Right lobe of liver (tissue), 6 donors: Measurements from ENCODE around the gene NR2E3. TPM values are rescaled to one million over a fixed set of nuclear protein-coding genes. Genes with fewer than 3 reads are reported as not detected.

Experiments
- ATAC-seq, 4 donors: fragments of 200-7000 bp; cut with Tn5 transposase; one replicate each; pipeline ENCODE4 v1.9.1; 2020; ENCODE audit warnings: mild to moderate bottlenecking in 4 of 4, moderate library complexity in 4 of 4
- DNase-seq, 3 donors: peaks; one replicate each; pipeline ENCODE4 v3.0.0-alpha.2; 2020
- H3K27ac ChIP-seq, 3 donors: fragments of 200-600 bp; one replicate each; pipeline ENCODE4 v1.8.0; 2022
- H3K27me3 ChIP-seq, 2 donors: fragments of 200-600 bp; one replicate each; pipeline ENCODE4 v1.8.0; 2022
- H3K36me3 ChIP-seq, 4 donors: fragments of 200-600 bp; sonication (generic) in 1 of 4; one replicate each; pipeline versions ENCODE4 v1.5.1 to v1.8.0; 2017 to 2022; ENCODE audit warnings: control low read depth in 1 of 4
- H3K4me1 ChIP-seq, 4 donors: fragments of 200-600 bp; sonication (generic) in 1 of 4; one replicate each; pipeline versions ENCODE4 v1.5.1 to v1.8.0; 2017 to 2022; ENCODE audit warnings: control low read depth in 1 of 4
- H3K4me3 ChIP-seq, 3 donors: fragments of 200-600 bp; one replicate each; pipeline ENCODE4 v1.8.0; 2022
- H3K9me3 ChIP-seq, 4 donors: fragments of 200-600 bp; sonication (generic) in 1 of 4; one replicate each; pipeline versions ENCODE4 v1.5.1 to v1.8.0; 2017 to 2022; ENCODE audit warnings: control low read depth in 1 of 4
- CTCF ChIP-seq, 4 donors: fragments of 200-600 bp in 3 of 4; fragments of 450-650 bp in 1 of 4; IDR thresholded peaks; one replicate each; pipeline versions ENCODE4 v1.5.1 to v1.8.0; 2016 to 2022; ENCODE audit warnings: antibody characterized with exemption in 4 of 4, mild to moderate bottlenecking in 2 of 4
- POLR2A ChIP-seq: fragments of 450-650 bp; IDR thresholded peaks from one replicate; pipeline ENCODE4 v1.6.1; 2017; ENCODE audit warnings: antibody characterized with exemption, mild to moderate bottlenecking
- WGBS: methylation state at CpG from one replicate; pipeline ENCODE4 v1.1.6; 2018; ENCODE audit warnings: low coverage, low lambda C conversion rate; ENCODE audit not compliant: insufficient coverage; ENCODE audit errors: missing lambda C conversion rate; 5-methylcytosine and 5-hydroxymethylcytosine counted together
- intact Hi-C, 2 donors: fragments of 100-400 bp; cut with DNase I; formaldehyde crosslinking; loops; one replicate each; pipeline versions ENCODE4 v1.11.2 to v1.14.1; 2022
- total RNA-seq, 6 experiments: library from RNA; depleted of rRNA in 2 of 6; stranded (reverse); fragments of >200 nt in 2 of 6; fragmentation: NEBNext Ultra II Directional in 3 of 6; extraction: Animal tissue kit (Norgen Biotek cat#: 25700) in 3 of 6; gene quantifications; one replicate each; pipeline versions ENCODE4 v1.1.0 to v1.2.4, GENCODE V29; 2016 to 2023
- donor health status: DM: no; HTN: yes; CAD: no.
- donor health status: DM: no; HTN: no; CAD: no.
- donor health status: DM: no; HTN: no; CAD: no.
- donor health status: DM: no; HTN: yes; CAD: no.
- donor health status: DM: no; HTN: yes; CAD: no.

NR2E3 gene
- total RNA-seq, 6 experiments from 2014 or later: 0.11 to 0.51 TPM; not detected in 4

DNA sequence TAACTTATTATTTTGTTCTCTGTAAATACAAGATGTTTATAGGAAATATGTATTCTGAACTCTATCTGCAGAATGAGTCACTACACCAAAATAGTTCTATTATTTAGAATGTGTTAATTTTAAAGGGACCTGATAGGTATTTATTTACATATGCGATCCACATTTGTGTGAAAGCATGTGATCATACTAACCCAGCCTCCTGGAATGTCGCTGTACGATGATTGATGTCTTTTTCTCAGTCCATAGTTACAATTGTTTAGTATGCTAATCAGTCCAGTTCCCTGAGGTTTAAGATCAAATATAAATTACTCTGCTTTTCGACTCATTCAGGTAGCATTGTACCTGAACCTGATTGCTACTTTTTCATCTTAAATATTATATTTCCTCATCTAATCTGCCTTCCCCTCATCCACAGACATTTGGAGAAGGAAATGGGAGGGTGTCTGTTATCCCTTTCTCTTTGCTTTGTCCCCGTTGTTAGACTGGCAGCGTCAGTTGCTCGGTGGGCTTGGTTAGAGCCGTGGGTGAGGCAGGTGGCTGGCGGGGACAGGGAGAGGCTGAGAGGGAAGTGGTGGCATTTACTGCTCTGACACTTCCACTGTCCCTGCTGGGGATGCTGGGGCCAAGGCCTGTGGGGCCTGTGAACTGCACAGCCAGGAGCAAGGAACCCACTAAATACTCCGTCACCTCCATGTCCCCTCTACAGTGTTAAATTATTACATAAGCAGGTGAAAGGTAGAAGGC lies 27.8 kb upstream of the NR2E3 start:
- TF ChIP-seq POLR2A (no peak), CTCF (IDR thresholded peaks at IDR 0.05) (no peak)

GRCh38 chr15:71784719-71785118 lies 25.6 kb upstream of the NR2E3 start:
- ATAC-seq (peak in 1 of 4 donors; percentile 43), DNase-seq (peak in 1 of 3 donors; percentile 42)

More for the DNA sequence above, 27.8 kb upstream of the NR2E3 start:
- Histone ChIP-seq H3K9me3 (no peaks in the 10 kb centered on the region), H3K4me1 (peaks cover 0 to 10% (median 1%) of the 10 kb centered on the region in 4 donors), H3K36me3 (no peaks in the 10 kb centered on the region), H3K4me3 (no peak overlapping the region), H3K27me3 (no peaks in the 10 kb centered on the region), H3K27ac (no peak overlapping the region)
- ATAC-seq: no peak
- WGBS: 83% methylated on average over 7 of the region's 10 CpGs
- DNase-seq: no peak
- intact Hi-C loops: no loop called here

DNA sequence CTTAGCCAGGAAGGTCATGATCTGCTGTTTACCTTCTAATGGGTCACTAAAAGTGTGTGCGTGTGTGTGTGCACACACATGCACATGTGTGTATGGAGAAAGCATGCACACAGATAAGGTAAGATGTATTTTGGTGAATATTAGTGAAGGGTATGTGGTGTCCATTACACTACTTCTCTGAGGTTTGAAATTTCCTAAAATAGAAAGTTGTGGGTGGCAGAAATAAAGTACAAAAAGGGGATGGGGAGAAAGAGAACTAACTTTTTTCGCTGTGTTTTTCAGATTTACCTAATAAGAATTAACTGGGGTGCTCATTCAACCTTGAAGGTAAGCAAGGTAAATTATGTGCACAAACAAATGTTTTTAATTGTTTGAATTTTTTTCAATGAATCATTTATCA lies 24.4 kb upstream of the NR2E3 start:
- no peak for DNase-seq
- no peak for ATAC-seq
- Histone ChIP-seq H3K4me3 (no peak overlapping the region), H3K4me1 (no peaks in the 10 kb centered on the region), H3K27ac (no peak overlapping the region), H3K36me3 (no peaks in the 10 kb centered on the region), H3K9me3 (no peaks in the 10 kb centered on the region), H3K27me3 (no peaks in the 10 kb centered on the region)
- 79% methylated on average over 2 of the region's 2 CpGs for WGBS
- intact Hi-C loops: no loop called here
- no peak for TF ChIP-seq CTCF (IDR thresholded peaks at IDR 0.05)
- no peak for TF ChIP-seq POLR2A

More at GRCh38 chr15:71784719-71785118, 25.6 kb upstream of the NR2E3 start:
- TF ChIP-seq POLR2A (no peak), CTCF (IDR thresholded peaks at IDR 0.05) (peak in 2 of 4 donors; percentile 18 to 23)
- Histone ChIP-seq H3K4me1 (peaks cover 0 to 10% (median 1%) of the 10 kb centered on the region in 4 donors), H3K27ac (no peak overlapping the region), H3K9me3 (no peaks in the 10 kb centered on the region), H3K36me3 (no peaks in the 10 kb centered on the region), H3K27me3 (no peaks in the 10 kb centered on the region), H3K4me3 (no peak overlapping the region)
- intact Hi-C loops: no loop called here
- WGBS: 53% methylated on average over 3 of the region's 6 CpGs

- Histone ChIP-seq H3K27ac (no peak overlapping the region), H3K9me3 (no peaks in the 10 kb centered on the region), H3K27me3 (no peaks in the 10 kb centered on the region), H3K36me3 (no peaks in the 10 kb centered on the region), H3K4me3 (no peak overlapping the region), H3K4me1 (no peaks in the 10 kb centered on the region)
- no peak for ATAC-seq
- intact Hi-C loops: no loop called here
- 74% methylated on average over 3 of the region's 7 CpGs for WGBS
- TF ChIP-seq POLR2A: no peak
- TF ChIP-seq CTCF (IDR thresholded peaks at IDR 0.05): no peak
- no peak for DNase-seq
Measured at GRCh38 chr15:71786673-71787072, 23.7 kb upstream of the NR2E3 start.
